ENCODE results near the gene GADD45B.

- no peak for TF ChIP-seq CTCF (conservative IDR thresholded peaks at IDR 0.05; ENCODE audit: low read depth, low read length)
- TF ChIP-seq EZH2 (IDR thresholded peaks at IDR 0.05; ENCODE audit: borderline replicate concordance, low read depth, low read length, poor library complexity, severe bottlenecking): no peak
These were observed 39.5 kb upstream of the GADD45B start for GRCh38 chr19:2436384-2436783.

Measured in A673 (cell line).